Stimulated activated naive CD8-positive, alpha-beta T cell treated with anti-CD3 and anti-CD28 coated beads, Interleukin-15, Interleukin-2, amounts not matched to agents 100 U/mL and 50 U/mL, for 24 hours (primary cell): ENCODE results near the gene TPGS1.

ENCODE experiments used
- ATAC-seq: fragments of 150-1000 bp; cut with Tn5 transposase; one replicate; pipeline ENCODE4 v1.10.0; 2021
- DNase-seq: peaks from one replicate; pipeline ENCODE4 v3.0.0; 2021

The TPGS1 gene

GRCh38 chr19:518598-519231 lies 11.4 kb downstream of the TPGS1 start:
- DNase-seq (peak; percentile 63), ATAC-seq (peak; percentile 81)

- no peak for DNase-seq
- ATAC-seq, result no peak
Measured at GRCh38 chr19:519449-519865, 12.2 kb downstream of the TPGS1 start.

- ATAC-seq (no peak), DNase-seq (no peak)
Measured at GRCh38 chr19:522726-523125, 15.4 kb downstream of the TPGS1 start.

GRCh38 chr19:524062-524674 lies 16.9 kb downstream of the TPGS1 start:
- ATAC-seq, result no peak
- DNase-seq, result no peak

GRCh38 chr19:525029-525428 lies 17.7 kb downstream of the TPGS1 start:
- no peak for DNase-seq
- no peak for ATAC-seq

GRCh38 chr19:525857-526419 lies 18.6 kb downstream of the TPGS1 start:
- DNase-seq (no peak), ATAC-seq (no peak)

- ATAC-seq (no peak), DNase-seq (no peak)
Measured at GRCh38 chr19:530134-531008, 23.1 kb downstream of the TPGS1 start.

- peak; percentile 80 for ATAC-seq
- DNase-seq, result peak; percentile 93
Measured at GRCh38 chr19:531009-531752, 23.9 kb downstream of the TPGS1 start.

- ATAC-seq (no peak), DNase-seq (no peak)
Measured at GRCh38 chr19:531753-532560, 24.7 kb downstream of the TPGS1 start, which contains the start of gene CDC34. Gene CDC34, plus strand, starts transcription at chr19:531760. Its CDS starts 172 bp downstream, at chr19:531932.

- DNase-seq, result peak; percentile 51
- ATAC-seq, result no peak
Measured at GRCh38 chr19:532561-533363, 25.5 kb downstream of the TPGS1 start.

- DNase-seq (no peak), ATAC-seq (no peak)
Measured at GRCh38 chr19:533364-534058, 26.2 kb downstream of the TPGS1 start.

- ATAC-seq, result no peak
- no peak for DNase-seq
Measured at GRCh38 chr19:534088-534487, 26.8 kb downstream of the TPGS1 start.

GRCh38 chr19:535017-535835 lies 27.9 kb downstream of the TPGS1 start:
- ATAC-seq (no peak), DNase-seq (no peak)

- DNase-seq (no peak), ATAC-seq (no peak)
Measured at GRCh38 chr19:536031-536880, 29.0 kb downstream of the TPGS1 start.

- no peak for ATAC-seq
Measured at GRCh38 chr19:536881-537404, 29.6 kb downstream of the TPGS1 start.

GRCh38 chr19:538641-539428 lies 31.5 kb downstream of the TPGS1 start:
- DNase-seq (no peak), ATAC-seq (no peak)

More at GRCh38 chr19:536881-537404, 29.6 kb downstream of the TPGS1 start:
- no peak for DNase-seq
